VCaP (cell line): Measurements from ENCODE around the gene ORM2.
A peak's percentile ranks its signal among the peaks of the same experiment; 100 is the strongest.

Experiments
- H3K27ac ChIP-seq: fragments of 450-650 bp; 2 replicates; pipeline ENCODE4 v1.5.1; 2017
- CTCF ChIP-seq: fragments of 450-650 bp; conservative IDR thresholded peaks from 2 replicates; pipeline ENCODE4 v1.5.1; 2017; ENCODE audit warnings: mild to moderate bottlenecking, moderate library complexity

The ORM2 gene

GRCh38 chr9:114303977-114304376 lies 25.7 kb upstream of the ORM2 start:
- H3K27ac ChIP-seq = no peak overlapping the region
- TF ChIP-seq CTCF = no peak

- no peak for TF ChIP-seq CTCF
- H3K27ac ChIP-seq = peak overlapping the region; percentile 55
Observed at GRCh38 chr9:114304416-114305188, 25.1 kb upstream of the ORM2 start.

- no peak overlapping the region for H3K27ac ChIP-seq
- no peak for TF ChIP-seq CTCF
Observed at GRCh38 chr9:114307899-114308267, 21.8 kb upstream of the ORM2 start.

- no peak overlapping the region for H3K27ac ChIP-seq
Observed at GRCh38 chr9:114308361-114308950, 21.2 kb upstream of the ORM2 start.

GRCh38 chr9:114309096-114309495 lies 20.6 kb upstream of the ORM2 start:
- no peak overlapping the region for H3K27ac ChIP-seq
- TF ChIP-seq CTCF = no peak

More at GRCh38 chr9:114308361-114308950, 21.2 kb upstream of the ORM2 start:
- TF ChIP-seq CTCF = no peak

GRCh38 chr9:114310471-114311450 lies 18.9 kb upstream of the ORM2 start:
- TF ChIP-seq CTCF = no peak
- no peak overlapping the region for H3K27ac ChIP-seq
